Measurements from ENCODE around the gene BANK1. TPM values are rescaled to one million over a fixed set of nuclear protein-coding genes. Genes with fewer than 3 reads are reported as not detected.

Gene BANK1
- total RNA-seq, 2 experiments from 2014 or later: not detected

- H3K27ac ChIP-seq (ENCODE audit: low read depth, low read length, poor library complexity, severe bottlenecking): no peak overlapping the region
- H3K9me3 ChIP-seq (ENCODE audit: low read length): no peaks in the 10 kb centered on the region
- H4K20me1 ChIP-seq (ENCODE audit: insufficient read depth, low read length): no peaks in the 10 kb centered on the region
- H3K79me2 ChIP-seq (ENCODE audit: insufficient read depth, low read depth, low read length): no peaks in the 10 kb centered on the region
- no peak for TF ChIP-seq CTCF (conservative IDR thresholded peaks at IDR 0.05; ENCODE audit: low read length)
- no peak for TF ChIP-seq EZH2phosphoT487 (IDR thresholded peaks at IDR 0.05; ENCODE audit: borderline replicate concordance, low read depth, low read length)
- H3K4me2 ChIP-seq (ENCODE audit: low read length): no peak overlapping the region
- intact Hi-C loops (cut with micrococcal nuclease; ENCODE audit: unreplicated experiment): no loop called here
- no peak for DNase-seq (ENCODE audit: low spot score)
- no peaks in the 10 kb centered on the region for H3K36me3 ChIP-seq (ENCODE audit: insufficient read depth, low read length)
- POLR2A ChIA-PET: interaction anchor here (0.6 kb wide), 1 partner anchor 24 kb away, joined by 3 read pairs; no protein-coding TSS in a partner anchor
- BruUV-seq (replicated peaks): no TSS peak
- H3K4me3 ChIP-seq (ENCODE audit: low read depth, low read length, poor library complexity, severe bottlenecking): no peak overlapping the region
- no peaks in the 10 kb centered on the region for H3K4me1 ChIP-seq (ENCODE audit: insufficient read depth, low read length, poor library complexity, severe bottlenecking)
- no peaks in the 10 kb centered on the region for H3K9me2 ChIP-seq (ENCODE audit: insufficient read depth, low read length)
- H2AFZ ChIP-seq (ENCODE audit: low read length): no peak overlapping the region
- CTCF ChIA-PET (ENCODE audit: unreplicated experiment): no interaction called here
These were observed 121.1 kb downstream of the BANK1 start for GRCh38 chr4:101911616-101912015.

GRCh38 chr4:101914761-101915160 is 124.2 kb downstream of the BANK1 start:
- CTCF ChIA-PET (ENCODE audit: unreplicated experiment): no interaction called here
- Histone ChIP-seq H3K4me1 (ENCODE audit: insufficient read depth, low read length, poor library complexity, severe bottlenecking) (no peaks in the 10 kb centered on the region), H3K9me3 (ENCODE audit: low read length) (no peaks in the 10 kb centered on the region), H4K20me1 (ENCODE audit: insufficient read depth, low read length) (no peaks in the 10 kb centered on the region), H3K27ac (ENCODE audit: low read depth, low read length, poor library complexity, severe bottlenecking) (no peak overlapping the region), H3K36me3 (ENCODE audit: insufficient read depth, low read length) (no peaks in the 10 kb centered on the region), H3K4me2 (ENCODE audit: low read length) (no peak overlapping the region), H3K9me2 (ENCODE audit: insufficient read depth, low read length) (no peaks in the 10 kb centered on the region), H3K79me2 (ENCODE audit: insufficient read depth, low read depth, low read length) (no peaks in the 10 kb centered on the region), H2AFZ (ENCODE audit: low read length) (no peak overlapping the region), H3K4me3 (ENCODE audit: low read depth, low read length, poor library complexity, severe bottlenecking) (no peak overlapping the region)
- POLR2A ChIA-PET: interaction anchor here (0.6 kb wide), 1 partner anchor 58 kb away, joined by 3 read pairs; no protein-coding TSS in a partner anchor
- no TSS peak for BruUV-seq (replicated peaks)
- intact Hi-C loops (cut with micrococcal nuclease; ENCODE audit: unreplicated experiment): no loop called here
- no peak for TF ChIP-seq EZH2phosphoT487 (IDR thresholded peaks at IDR 0.05; ENCODE audit: borderline replicate concordance, low read depth, low read length)
- TF ChIP-seq CTCF (conservative IDR thresholded peaks at IDR 0.05; ENCODE audit: low read length): no peak
- DNase-seq (ENCODE audit: low spot score): no peak

GRCh38 chr4:101919373-101919977 is 128.9 kb downstream of the BANK1 start:
- H3K9me2 ChIP-seq (ENCODE audit: insufficient read depth, low read length): no peaks in the 10 kb centered on the region
- no peak overlapping the region for H3K27ac ChIP-seq (ENCODE audit: low read depth, low read length, poor library complexity, severe bottlenecking)
- no peaks in the 10 kb centered on the region for H4K20me1 ChIP-seq (ENCODE audit: insufficient read depth, low read length)
- H3K4me3 ChIP-seq (ENCODE audit: low read depth, low read length, poor library complexity, severe bottlenecking): no peak overlapping the region
- ChIA-PET POLR2A (no interaction called here), CTCF (ENCODE audit: unreplicated experiment) (no interaction called here)
- no peaks in the 10 kb centered on the region for H3K36me3 ChIP-seq (ENCODE audit: insufficient read depth, low read length)
- DNase-seq (ENCODE audit: low spot score): no peak
- intact Hi-C loops (cut with micrococcal nuclease; ENCODE audit: unreplicated experiment): no loop called here
- no peak overlapping the region for H2AFZ ChIP-seq (ENCODE audit: low read length)
- H3K4me2 ChIP-seq (ENCODE audit: low read length): no peak overlapping the region
- TF ChIP-seq EZH2phosphoT487 (IDR thresholded peaks at IDR 0.05; ENCODE audit: borderline replicate concordance, low read depth, low read length): no peak
- TF ChIP-seq CTCF (conservative IDR thresholded peaks at IDR 0.05; ENCODE audit: low read length): no peak
- H3K4me1 ChIP-seq (ENCODE audit: insufficient read depth, low read length, poor library complexity, severe bottlenecking): no peaks in the 10 kb centered on the region
- H3K79me2 ChIP-seq (ENCODE audit: insufficient read depth, low read depth, low read length): no peaks in the 10 kb centered on the region
- no peaks in the 10 kb centered on the region for H3K9me3 ChIP-seq (ENCODE audit: low read length)
- BruUV-seq (replicated peaks): no TSS peak
